Endometrial microvascular endothelial cells (primary cell): ENCODE data around the gene DDX39A. TPM values are rescaled to one million over a fixed set of nuclear protein-coding genes. Genes with fewer than 3 reads are reported as not detected.
"Not testable (repeated sequence)": the region's sequence is repeated elsewhere in the genome, so short reads cannot be mapped to it uniquely, and the experiment has no call there.

Experiments used
- in situ Hi-C: cut with HindIII; loops from 2 replicates; pipeline ENCODE4 v1.10.0; 2017; ENCODE audit warnings: low sequenced_read_pairs, low pct_unique_long_range_greater_than_20kb; ENCODE audit errors: inconsistent ontology term
- total RNA-seq: library from RNA; depleted of rRNA; stranded (reverse); fragments of >200 nt; gene quantifications from one replicate; pipeline ENCODE4 v1.2.3, GENCODE V29; 2015; ENCODE audit errors: inconsistent ontology term

The DDX39A gene
- total RNA-seq, 1 donor from 2014 or later = 219 TPM

DNA sequence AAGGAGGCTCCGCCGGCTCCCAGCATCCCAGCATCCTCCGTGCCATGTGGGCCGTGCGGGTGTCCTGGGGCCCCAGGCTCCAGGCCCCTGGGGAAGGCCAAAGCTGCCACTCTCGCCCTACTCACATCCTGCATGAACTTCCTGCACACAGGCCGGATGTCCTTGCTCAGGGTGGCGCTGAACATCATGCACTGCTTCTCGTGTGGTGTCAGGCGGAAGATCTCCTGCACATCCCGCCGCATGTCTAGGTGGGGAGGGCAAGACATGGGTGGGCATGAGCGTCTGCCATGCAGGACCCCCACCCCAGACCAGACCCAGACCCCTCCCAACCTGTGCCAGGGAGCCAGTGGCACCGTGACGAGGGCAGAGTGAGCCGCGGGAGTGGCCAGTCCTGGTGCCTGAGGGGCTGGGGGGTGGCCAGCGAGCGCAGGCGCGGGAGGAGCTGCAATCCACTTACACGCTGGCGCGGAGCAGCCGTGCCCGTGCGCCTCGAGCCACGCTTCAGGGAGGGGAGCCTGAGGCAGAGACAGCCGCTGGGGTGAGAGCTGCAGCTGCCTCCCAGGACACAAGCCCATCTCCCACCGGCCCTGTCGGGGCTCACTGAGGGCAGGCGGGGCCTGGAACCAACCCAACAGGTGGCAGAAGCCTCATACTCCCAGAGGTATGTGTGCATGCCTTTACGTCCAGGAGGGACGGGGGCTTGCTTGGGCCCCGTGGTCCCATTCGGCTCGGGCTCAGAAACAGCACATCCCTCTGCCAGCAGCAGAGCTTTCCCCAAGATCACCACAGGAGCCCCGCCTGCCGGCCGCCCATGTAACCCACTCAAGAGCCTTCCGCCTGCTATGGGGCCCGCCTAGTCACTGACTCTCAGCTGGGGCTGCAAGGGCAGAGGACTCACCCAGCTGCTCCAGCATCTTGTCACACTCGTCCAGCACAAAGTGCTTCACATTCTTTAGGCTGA lies 8.8 kb downstream of the DDX39A start:
- in situ Hi-C loops = no loop called here

DNA sequence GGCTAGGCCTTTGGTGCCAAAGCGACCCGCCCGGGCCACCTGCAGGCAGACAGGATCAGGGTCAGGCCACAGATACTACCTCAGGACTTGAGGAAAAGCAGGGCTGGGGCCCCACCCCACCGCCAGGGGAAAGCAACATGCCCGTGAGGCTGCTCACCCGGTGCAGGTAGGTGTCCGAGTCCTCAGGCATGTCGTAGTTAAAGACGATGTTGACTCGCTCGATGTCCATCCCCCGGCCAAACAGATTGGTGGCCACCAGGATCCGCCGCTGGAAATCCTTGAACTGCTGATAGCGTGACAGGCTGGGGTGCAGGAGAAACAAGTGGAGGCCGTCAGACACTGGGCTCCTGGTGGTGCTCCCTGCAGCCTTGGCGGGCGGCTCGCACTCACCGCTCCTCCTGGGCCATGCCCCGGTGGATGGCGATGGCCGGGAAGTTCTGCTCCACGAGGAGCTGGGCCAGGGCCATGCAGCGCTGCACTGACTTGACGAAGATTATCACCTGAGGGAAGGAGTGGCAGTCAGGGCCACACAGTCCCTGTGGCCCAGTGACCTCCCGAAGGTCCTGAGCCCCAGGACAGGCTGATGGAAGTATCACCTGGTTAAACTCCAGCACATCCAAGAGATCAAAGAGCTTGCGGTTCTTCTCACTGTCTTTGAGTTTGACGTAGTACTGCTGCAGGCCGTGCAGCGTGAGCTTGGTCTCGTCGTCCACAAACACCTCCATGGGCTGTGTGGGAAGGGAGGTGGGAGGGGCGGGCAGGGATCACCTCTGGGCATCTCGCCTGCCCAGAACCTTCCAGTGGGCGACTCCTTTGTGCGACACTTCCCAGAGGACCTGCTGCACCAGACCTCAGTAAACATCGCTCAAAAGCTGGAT lies 9.8 kb downstream of the DDX39A start:
- in situ Hi-C loops = no loop called here

DNA sequence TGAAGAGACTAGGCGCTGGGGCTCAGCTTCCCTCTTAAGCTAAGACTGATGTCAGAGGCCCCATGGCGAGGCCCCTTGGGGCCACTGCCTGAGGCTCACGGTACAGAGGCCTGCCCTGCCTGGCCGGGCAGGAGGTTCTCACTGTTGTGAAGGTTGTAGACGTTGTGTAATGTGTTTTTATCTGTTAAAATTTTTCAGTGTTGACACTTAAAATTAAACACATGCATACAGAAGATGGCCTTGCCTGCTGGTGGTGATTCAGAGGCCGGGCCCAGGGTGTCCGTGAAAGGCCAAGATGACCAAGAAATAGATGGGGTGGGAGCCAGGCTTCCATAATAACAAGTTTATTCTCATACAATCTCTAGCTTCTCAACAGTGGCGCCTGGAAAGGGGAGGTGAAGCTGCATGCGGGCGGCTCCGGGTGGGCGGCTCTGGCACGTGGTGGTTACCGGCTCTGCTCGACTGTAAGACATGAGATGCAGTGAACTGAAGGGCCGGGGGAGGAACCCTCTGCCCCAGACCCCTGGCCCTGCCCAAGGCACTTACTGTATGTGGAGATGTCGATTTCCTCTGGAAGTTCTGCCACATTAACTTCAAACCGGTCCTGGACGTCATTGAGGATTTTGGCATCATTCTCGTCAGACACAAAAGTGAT lies 10.5 kb downstream of the DDX39A start:
- in situ Hi-C loops = no loop called here

DNA sequence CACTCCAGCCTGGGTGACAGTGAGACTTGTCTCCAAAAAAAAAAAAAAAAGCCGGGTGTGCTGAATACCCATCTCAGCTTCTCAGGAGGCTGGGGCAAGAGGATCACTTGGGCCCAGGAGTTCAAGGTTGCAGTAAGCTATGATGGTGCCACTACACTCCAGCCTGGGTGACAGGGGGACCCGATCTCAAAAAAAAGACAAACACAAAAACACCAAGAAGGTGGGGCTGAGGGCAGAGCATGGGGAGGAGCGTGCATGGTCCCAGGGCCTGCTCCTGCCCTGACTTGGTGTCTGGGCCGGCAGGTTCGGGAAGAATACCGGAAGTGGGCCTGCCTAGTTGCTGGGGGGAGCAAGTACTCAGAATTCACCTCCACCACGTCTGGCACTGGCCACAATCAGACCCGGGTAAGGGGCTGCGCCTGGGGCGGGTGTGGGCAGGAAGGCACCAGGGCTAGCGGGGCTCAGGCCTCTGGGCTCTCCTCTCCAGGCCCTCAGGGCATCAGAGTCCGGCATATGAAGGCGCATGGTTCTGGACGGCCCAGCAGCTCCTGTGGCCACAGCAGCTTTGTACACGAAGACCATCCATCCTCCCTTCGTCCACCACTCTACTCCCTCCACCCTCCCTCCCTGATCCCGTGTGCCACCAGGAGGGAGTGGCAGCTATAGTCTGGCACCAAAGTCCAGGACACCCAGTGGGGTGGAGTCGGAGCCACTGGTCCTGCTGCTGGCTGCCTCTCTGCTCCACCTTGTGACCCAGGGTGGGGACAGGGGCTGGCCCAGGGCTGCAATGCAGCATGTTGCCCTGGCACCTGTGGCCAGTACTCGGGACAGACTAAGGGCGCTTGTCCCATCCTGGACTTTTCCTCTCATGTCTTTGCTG lies 11.3 kb downstream of the DDX39A start:
- in situ Hi-C loops = no loop called here

DNA sequence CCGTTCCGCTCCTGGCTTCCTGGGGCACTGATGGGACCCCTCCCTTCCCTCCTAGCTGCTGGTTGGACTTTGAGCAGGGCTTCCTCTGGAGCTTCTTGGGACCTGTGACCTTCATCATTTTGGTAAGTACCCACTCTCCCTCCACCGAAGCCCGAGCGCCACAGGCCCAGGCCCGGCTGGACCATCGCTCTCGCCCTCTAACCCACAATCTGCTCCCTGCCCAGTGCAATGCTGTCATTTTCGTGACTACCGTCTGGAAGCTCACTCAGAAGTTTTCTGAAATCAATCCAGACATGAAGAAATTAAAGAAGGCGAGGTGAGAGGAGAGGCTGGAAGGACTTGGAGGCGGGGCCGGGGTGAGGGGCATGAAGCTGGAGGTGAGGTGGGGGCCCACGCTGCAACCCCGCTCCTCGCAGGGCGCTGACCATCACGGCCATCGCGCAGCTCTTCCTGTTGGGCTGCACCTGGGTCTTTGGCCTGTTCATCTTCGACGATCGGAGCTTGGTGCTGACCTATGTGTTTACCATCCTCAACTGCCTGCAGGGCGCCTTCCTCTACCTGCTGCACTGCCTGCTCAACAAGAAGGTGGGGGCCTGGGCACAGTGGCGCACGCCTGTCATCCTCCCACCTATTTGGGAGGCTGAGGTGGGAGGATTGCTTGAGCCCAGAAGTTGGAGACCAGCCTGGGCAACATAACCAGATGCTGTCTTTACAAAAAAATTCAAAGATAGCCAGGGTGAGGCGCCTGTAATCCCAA lies 12.3 kb downstream of the DDX39A start:
- in situ Hi-C loops = no loop called here

DNA sequence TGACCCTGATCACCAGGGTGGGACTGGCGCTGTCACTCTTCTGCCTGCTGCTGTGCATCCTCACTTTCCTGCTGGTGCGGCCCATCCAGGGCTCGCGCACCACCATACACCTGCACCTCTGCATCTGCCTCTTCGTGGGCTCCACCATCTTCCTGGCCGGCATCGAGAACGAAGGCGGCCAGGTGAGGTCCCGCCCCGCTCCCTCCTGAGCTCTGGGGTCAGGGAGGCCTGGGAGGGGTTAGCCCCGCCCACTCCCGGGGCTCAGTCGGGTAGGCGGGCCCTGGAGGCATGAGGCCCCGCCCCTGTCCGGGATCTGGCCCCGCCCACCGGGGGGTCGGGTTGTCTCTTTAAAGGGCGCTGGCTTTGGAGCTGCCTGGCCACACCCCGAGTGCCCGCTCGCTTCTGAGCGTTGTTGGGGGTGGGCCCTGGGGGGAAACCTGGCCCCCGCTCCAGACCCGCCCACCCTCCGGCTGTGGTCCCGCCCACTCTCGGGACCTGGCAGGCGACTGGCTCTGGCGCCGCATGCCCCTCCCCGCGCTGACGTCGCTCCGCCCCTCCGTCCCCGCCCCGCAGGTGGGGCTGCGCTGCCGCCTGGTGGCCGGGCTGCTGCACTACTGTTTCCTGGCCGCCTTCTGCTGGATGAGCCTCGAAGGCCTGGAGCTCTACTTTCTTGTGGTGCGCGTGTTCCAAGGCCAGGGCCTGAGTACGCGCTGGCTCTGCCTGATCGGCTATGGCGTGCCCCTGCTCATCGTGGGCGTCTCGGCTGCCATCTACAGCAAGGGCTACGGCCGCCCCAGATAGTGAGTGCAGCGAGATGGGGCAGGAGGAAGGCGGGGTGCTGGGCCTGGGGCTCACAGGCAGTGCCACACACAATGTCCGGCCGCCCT lies 13.1 kb downstream of the DDX39A start:
- in situ Hi-C loops = no loop called here

DNA sequence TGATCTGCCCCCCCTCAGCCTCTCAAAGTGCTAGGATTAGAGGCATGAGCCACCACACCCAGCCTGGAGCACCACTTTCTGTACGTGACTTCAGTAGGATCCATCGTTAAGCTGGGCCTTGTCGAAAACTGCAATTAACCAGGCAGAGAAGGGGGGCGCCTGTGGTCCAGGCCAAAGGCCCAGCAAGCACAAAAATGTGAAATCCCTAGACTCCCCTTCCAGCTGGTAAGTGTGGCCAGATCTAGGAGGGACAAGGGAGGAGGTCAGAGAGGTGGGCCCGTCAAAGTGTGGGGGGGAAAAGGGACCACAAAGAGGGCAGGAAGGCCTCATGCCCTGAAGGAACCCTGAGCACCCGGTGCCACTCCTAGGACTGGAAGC lies 13.8 kb downstream of the DDX39A start:
- in situ Hi-C loops = no loop called here

DNA sequence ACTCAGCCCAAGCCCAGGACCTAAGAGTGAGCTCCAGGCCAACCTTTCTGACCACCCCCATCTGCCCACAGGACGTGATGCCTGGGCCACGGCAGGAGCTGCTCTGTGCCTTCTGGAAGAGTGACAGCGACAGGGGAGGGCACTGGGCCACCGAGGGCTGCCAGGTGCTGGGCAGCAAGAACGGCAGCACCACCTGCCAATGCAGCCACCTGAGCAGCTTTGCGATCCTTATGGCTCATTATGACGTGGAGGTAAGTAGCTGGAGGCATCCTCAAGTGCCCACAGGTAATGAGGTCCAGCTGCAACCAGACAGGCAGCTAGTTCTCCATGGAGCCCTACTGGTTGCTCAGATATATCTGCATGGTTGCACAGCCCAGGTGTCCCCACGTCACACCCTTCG lies 14.8 kb downstream of the DDX39A start:
- in situ Hi-C loops = no loop called here

DNA sequence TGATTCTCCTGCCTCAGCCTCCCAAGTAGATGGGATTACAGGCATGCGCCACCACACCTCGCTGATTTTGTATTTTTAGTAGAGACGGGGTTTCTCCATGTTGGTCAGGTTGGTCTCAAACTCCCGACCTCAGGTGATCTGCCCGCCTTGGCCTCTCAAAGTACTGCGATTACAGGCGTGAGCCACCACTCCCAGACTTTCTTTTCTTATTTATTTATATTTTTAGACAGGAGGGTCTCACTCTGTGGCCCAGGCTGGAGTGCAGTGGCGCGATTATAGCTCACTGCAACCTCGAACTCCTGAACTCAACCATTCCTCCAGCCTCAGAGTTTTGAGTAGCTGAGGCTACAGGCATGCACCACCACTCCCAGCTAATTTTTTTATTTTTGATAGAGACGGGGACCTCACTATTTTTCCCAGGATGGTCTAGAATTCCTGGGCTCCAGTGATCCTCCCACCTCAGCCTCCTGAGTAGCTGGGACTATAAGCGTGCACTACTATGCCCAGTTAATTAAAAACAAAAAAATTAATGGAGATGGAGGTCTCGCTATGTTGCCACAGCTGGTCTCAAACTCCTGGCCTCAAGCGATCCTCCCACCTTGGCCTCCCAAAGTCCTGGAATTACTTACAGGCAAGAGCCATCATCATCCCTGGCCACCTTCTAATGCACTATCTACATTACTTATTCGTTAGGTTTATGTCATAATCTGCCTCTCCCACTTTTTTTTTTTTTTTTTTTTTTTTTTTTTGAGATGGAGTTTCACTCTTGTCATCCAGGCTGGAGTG lies 15.8 kb downstream of the DDX39A start:
- in situ Hi-C loops = not testable (repeated sequence)

DNA sequence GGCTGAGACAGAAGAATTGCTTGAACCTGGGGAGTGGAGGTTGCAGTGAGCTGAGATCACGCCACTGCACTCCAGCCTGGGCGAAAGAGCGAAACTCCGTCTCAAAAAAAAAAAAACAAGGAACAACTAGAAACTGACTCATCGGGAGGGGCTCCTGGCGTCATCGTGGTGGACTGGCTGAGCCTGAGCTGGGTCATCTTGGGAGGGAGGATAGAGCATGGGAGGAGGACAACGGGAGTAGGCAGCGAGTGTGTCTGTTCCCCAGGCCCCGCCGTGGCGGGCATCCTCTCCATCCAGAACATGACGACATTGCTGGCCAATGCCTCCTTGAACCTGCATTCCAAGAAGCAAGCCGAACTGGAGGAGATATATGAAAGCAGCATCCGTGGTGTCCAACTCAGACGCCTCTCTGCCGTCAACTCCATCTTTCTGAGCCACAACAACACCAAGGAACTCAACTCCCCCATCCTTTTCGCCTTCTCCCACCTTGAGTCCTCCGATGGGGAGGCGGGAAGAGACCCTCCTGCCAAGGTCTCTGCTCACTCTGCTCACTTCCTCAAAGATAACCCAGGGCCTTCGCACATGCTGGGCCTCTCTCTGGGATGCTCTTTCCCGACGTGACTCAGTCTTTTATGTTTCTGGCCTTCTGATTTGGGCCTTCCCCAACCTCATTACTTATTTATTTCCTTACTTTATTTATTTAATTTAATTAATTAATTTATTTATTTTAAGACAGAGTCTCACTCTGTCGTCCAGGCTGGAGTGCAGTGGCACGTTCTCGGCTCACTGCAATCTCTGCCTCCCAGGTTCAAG lies 16.6 kb downstream of the DDX39A start:
- in situ Hi-C loops = no loop called here

DNA sequence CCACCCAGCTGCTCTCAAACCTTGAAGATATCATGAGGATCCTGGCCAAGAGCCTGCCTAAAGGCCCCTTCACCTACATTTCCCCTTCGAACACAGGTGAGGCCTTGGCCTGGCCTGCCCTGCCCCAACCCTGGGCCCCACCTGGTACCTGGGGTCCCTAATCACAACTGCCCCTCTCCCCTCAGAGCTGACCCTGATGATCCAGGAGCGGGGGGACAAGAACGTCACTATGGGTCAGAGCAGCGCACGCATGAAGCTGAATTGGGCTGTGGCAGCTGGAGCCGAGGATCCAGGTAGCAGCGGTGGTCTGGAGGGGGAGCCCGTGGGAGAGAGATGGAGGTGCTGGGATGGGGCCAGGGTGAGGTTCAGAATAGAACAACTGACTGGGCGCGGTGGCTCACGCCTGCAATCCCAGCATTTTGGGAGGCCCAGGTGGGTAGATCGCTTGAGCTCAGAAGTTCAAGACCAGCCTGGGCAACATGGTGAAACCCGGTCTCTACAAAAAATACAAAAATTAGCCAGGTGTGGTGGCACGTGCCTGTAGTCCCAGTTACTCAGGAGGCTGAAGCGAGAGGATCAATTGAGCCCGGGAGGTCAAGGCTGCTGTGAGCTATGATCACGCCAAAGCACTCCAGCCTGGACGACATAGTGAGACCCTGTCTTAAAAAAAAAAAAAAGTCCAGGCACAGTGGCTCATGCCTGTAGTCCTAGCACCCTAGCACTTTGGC lies 17.5 kb downstream of the DDX39A start:
- in situ Hi-C loops = no loop called here

DNA sequence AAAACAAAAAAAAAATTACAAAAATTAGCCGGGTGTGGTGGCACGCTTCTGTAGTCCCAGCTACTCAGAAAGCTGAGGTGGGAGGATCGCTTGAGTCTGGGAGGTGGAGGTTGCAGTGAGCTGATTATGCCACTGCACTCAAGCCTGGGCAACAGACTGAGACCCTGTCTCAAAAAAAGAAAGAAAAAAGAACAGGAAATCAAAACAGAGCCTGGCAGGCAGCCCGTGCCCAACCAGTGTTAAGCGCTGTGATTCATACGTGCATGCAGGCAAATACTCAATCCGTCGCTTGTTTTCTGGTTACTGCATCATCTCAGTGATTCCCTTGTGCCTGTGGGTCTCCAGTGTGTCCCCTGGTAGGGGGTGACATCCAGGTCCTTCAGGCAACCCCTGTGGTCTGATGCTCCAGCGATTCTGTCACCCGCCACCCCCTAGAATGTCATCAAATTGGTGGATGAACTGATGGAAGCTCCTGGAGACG lies 18.1 kb downstream of the DDX39A start:
- in situ Hi-C loops = no loop called here

DNA sequence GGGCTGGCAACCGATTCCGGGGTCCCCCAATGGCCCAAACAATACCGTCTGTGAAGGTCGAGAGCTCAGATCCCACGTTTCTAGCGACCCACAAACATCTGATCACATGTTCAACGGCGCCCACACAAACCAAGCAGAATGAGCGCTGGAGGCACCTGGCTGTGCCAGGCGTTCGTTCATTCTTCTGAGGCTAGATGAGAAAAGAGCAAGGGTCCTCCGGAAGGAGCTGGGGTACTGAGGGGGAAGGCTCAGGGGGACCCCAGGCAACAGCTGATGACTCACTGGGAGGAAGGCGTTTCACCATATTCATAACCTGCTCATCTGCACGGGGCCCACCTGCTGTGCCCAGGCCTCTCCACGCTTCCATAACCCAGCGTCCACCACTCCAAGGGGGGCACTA lies 22.0 kb downstream of the DDX39A start:
- in situ Hi-C loops = not testable (repeated sequence)

DNA sequence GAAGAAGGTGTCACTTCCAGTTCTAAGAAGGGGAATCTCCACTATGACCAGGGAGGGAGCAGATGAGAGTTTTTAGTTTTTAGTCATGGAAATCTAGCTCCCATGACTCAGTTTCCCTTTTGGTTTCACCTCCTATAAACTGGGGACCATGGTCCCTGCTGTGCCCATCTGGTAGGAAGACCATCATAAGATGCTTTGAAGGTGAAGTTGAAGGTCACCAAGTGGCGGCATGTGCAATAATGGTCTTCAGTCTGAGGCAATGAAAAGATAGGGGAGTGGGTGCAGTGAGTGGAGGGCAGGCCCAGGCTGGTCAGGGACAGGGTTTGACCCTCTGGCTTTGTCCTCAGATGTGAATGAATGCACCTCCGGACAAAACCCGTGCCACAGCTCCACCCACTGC lies 22.4 kb downstream of the DDX39A start:
- in situ Hi-C loops = not testable (repeated sequence)
